GM12878 (cell line): ENCODE data around the gene SP6. TPM values are rescaled to one million over a fixed set of nuclear protein-coding genes. Genes with fewer than 3 reads are reported as not detected.

ENCODE experiments used
- ATAC-seq: fragments of 200-7000 bp; cut with Tn5 transposase; 3 replicates; pipeline ENCODE4 v1.9.1; 2020; ENCODE audit warnings: mild to moderate bottlenecking, moderate library complexity
- BruUV-seq: library from RNA; stranded (reverse); fragments of 400-500 nt; replicated peaks from 2 replicates; lab custom pipeline; 2021; lab: Mats Ljungman, UMichigan
- CTCF ChIA-PET: fragments of 300-600 bp; sonication (Branson Sonifier 250); formaldehyde crosslinking; extraction: SDS; loops from one replicate; lab custom pipeline; 2021; ENCODE audit warnings: inconsistent platforms; lab: Yijun Ruan, JAX
- POLR2A ChIA-PET: fragments of 350-600 bp; formaldehyde crosslinking; extraction: SDS; loops from one replicate; lab custom pipeline; 2021; ENCODE audit warnings: inconsistent platforms; lab: Charles Lee
- RAD21 ChIA-PET: fragments of 300-600 bp; sonication (Branson Sonifier 250); formaldehyde crosslinking; loops from one replicate; lab custom pipeline; 2023; ENCODE audit warnings: antibody characterized with exemption; ENCODE audit not compliant: unreplicated experiment; lab: Charles Lee
- SMC1A ChIA-PET: fragments of 300-600 bp; sonication (Branson Sonifier 250); formaldehyde crosslinking; loops from one replicate; lab custom pipeline; 2023; ENCODE audit not compliant: unreplicated experiment, uncharacterized antibody; lab: Charles Lee
- DNase-seq: peaks from one replicate; pipeline ENCODE4 v3.0.0-alpha.2; 2011; ENCODE audit warnings: low read depth, low spot score
- FAIRE-seq: peaks from 3 replicates; lab custom pipeline; 2011; peaks lifted over from hg19 to GRCh38; lab: Jason Lieb, UNC
- H2AFZ ChIP-seq: 2 replicates; pipeline ENCODE4 v1.6.0; 2011; ENCODE audit warnings: low read depth, low read length, control low read depth; ENCODE audit not compliant: control insufficient read depth
- H3K27ac ChIP-seq: 2 replicates; pipeline ENCODE4 v1.5.1; 2011; ENCODE audit warnings: control low read depth; ENCODE audit not compliant: control insufficient read depth, insufficient read depth
- H3K27me3 ChIP-seq, 2 experiments: replicated peaks in 1 of 2; 2 replicates each; pipeline versions ENCODE4 v1.6.0 to v1.6.1; 2011; ENCODE audit warnings: low read length in 1 of 2; ENCODE audit not compliant: control insufficient read depth in 2 of 2, insufficient read depth in 2 of 2
- H3K36me3 ChIP-seq, 2 experiments: 2 replicates each; pipeline ENCODE4 v1.5.1; 2011; ENCODE audit warnings: low read length in 1 of 2; ENCODE audit not compliant: control insufficient read depth in 2 of 2, insufficient read depth in 2 of 2
- H3K4me1 ChIP-seq: 2 replicates; pipeline ENCODE4 v1.6.1; 2011; ENCODE audit warnings: mild to moderate bottlenecking, low read length, moderate library complexity, mixed read lengths; ENCODE audit not compliant: control insufficient read depth, insufficient read depth
- H3K4me2 ChIP-seq: 2 replicates; pipeline ENCODE4 v1.6.0; 2011; ENCODE audit warnings: control low read depth; ENCODE audit not compliant: control insufficient read depth, insufficient read depth
- H3K4me3 ChIP-seq: fragments of 200-600 bp; sonication (generic); 2 replicates; pipeline ENCODE4 v1.5.1; 2016
- H3K79me2 ChIP-seq: 2 replicates; pipeline ENCODE4 v1.6.0; 2011; ENCODE audit warnings: low read length; ENCODE audit not compliant: control insufficient read depth, insufficient read depth
- H3K9ac ChIP-seq: 2 replicates; pipeline ENCODE4 v1.8.0; 2011; ENCODE audit warnings: low read length, control low read depth, mixed read lengths; ENCODE audit not compliant: control insufficient read depth, insufficient read depth
- H3K9me3 ChIP-seq: replicated peaks from 3 replicates; pipeline ENCODE4 v1.5.1; 2011; ENCODE audit warnings: mild to moderate bottlenecking, low read length; ENCODE audit not compliant: control insufficient read depth, insufficient read depth
- H4K20me1 ChIP-seq: 2 replicates; pipeline ENCODE4 v1.6.0; 2011; ENCODE audit not compliant: control insufficient read depth, insufficient read depth
- BCL11A ChIP-seq: IDR thresholded peaks from 2 replicates; pipeline ENCODE4 v1.6.1; 2011; ENCODE audit warnings: low read depth, low read length
- CHD2 ChIP-seq: IDR thresholded peaks from 2 replicates; pipeline ENCODE4 v1.6.1; 2011; ENCODE audit warnings: low read depth, low read length, improper control_type of control experiment, borderline replicate concordance
- EZH2 ChIP-seq: IDR thresholded peaks from 2 replicates; pipeline ENCODE4 v1.6.1; 2012; ENCODE audit warnings: low read depth, mild to moderate bottlenecking, control low read depth, inconsistent platforms, low read length, borderline replicate concordance; ENCODE audit not compliant: control insufficient read depth
- IRF4 ChIP-seq: IDR thresholded peaks from 2 replicates; pipeline ENCODE4 v1.6.1; 2011; ENCODE audit warnings: low read depth, low read length
- MTA2 ChIP-seq: fragments of 450-650 bp; IDR thresholded peaks from 2 replicates; pipeline ENCODE4 v1.6.1; 2016; ENCODE audit warnings: low read depth, mild to moderate bottlenecking, moderate library complexity
- MYB ChIP-seq: fragments of 150-350 bp; IDR thresholded peaks from 2 replicates; pipeline ENCODE4 v1.6.1; 2014; ENCODE audit warnings: mild to moderate bottlenecking, low read depth, low read length, borderline replicate concordance
- NBN ChIP-seq: fragments of 450-650 bp; IDR thresholded peaks from 2 replicates; pipeline ENCODE4 v1.6.1; 2016
- NFYA ChIP-seq: IDR thresholded peaks from 2 replicates; pipeline ENCODE4 v1.6.1; 2011; ENCODE audit warnings: low read depth, mild to moderate bottlenecking, low read length, improper control_type of control experiment, borderline replicate concordance
- SIN3A ChIP-seq: IDR thresholded peaks from 2 replicates; pipeline ENCODE4 v1.6.1; 2012; ENCODE audit warnings: low read depth, low read length, improper control_type of control experiment
- SMC3 ChIP-seq: IDR thresholded peaks from 2 replicates; pipeline ENCODE4 v1.6.1; 2011; ENCODE audit warnings: low read length, improper control_type of control experiment, borderline replicate concordance
- SUPT20H ChIP-seq: IDR thresholded peaks from 2 replicates; pipeline ENCODE4 v1.6.1; 2011; ENCODE audit warnings: low read depth, mild to moderate bottlenecking, low read length, moderate library complexity, borderline replicate concordance; ENCODE audit not compliant: control insufficient read depth
- SUZ12 ChIP-seq: fragments of 200-600 bp; sonication (generic); IDR thresholded peaks from one replicate; pipeline ENCODE4 v1.6.1; 2018; ENCODE audit warnings: antibody characterized with exemption, mild to moderate bottlenecking; ENCODE audit not compliant: unreplicated experiment
- TARDBP ChIP-seq: IDR thresholded peaks from 2 replicates; pipeline ENCODE4 v1.6.1; 2016; ENCODE audit warnings: borderline replicate concordance
- TCF7 ChIP-seq: IDR thresholded peaks from 2 replicates; pipeline ENCODE4 v1.6.1; 2014; ENCODE audit warnings: antibody characterized with exemption, borderline replicate concordance
- ZSCAN29 ChIP-seq: fragments of 450-650 bp; IDR thresholded peaks from 2 replicates; pipeline ENCODE4 v1.6.1; 2017; ENCODE audit warnings: mild to moderate bottlenecking, moderate library complexity
- ZZZ3 ChIP-seq: IDR thresholded peaks from 2 replicates; pipeline ENCODE4 v1.6.1; 2011; ENCODE audit warnings: low read depth; ENCODE audit not compliant: control insufficient read depth, insufficient read length
- WGBS: methylation state at CpG from one replicate; pipeline ENCODE4 v1.1.6; 2016; ENCODE audit warnings: low lambda C conversion rate; ENCODE audit not compliant: insufficient replicate concordance, insufficient coverage; ENCODE audit errors: missing lambda C conversion rate; 5-methylcytosine and 5-hydroxymethylcytosine counted together
- in situ Hi-C: fragments of 300-500 bp; cut with MboI; formaldehyde crosslinking; loops from 9 replicates; pipeline ENCODE4 v1.14.3; 2018; ENCODE audit warnings: mixed read lengths
- intact Hi-C: fragments of 100-400 bp; cut with micrococcal nuclease; formaldehyde crosslinking; loops from one replicate; pipeline ENCODE4 v1.14.2; 2022; ENCODE audit not compliant: unreplicated experiment
- polyA plus RNA-seq, 11 experiments: library from polyadenylated mRNA; depleted of rRNA in 4 of 11; unstranded in 6 of 11; stranded (reverse) in 5 of 11; fragments of >200 nt; fragmentation: Nextera tagmentation in 4 of 11; fragmentation: Illumina TruSeq in 1 of 11; extraction: Ambion mirVana in 4 of 11; extraction: Trizol in 1 of 11; gene quantifications; 1 replicate in 1 of 11; 2 replicates in 10 of 11; pipeline versions ENCODE4 v1.2.1 to v1.2.3, GENCODE V29; 2011 to 2016; ENCODE audit warnings: inconsistent platforms in 2 of 11, missing spikeins in 2 of 11, low read depth in 1 of 11
- total RNA-seq, 4 experiments: library from RNA; depleted of rRNA in 3 of 4; stranded (reverse); fragments of >200 nt in 3 of 4; fragmentation: Illumina TruSeq in 1 of 4; extraction: Trizol in 1 of 4; gene quantifications; 2 replicates each; pipeline versions ENCODE4 v1.2.1 to v1.2.3, GENCODE V29; 2013 to 2021
- TF ChIP-seq, protein P1 (sequence below): fragments of 450-650 bp; conservative IDR thresholded peaks from 2 replicates; pipeline ENCODE4 v1.6.1; 2017; ENCODE audit warnings: mild to moderate bottlenecking, moderate library complexity
- TF ChIP-seq, protein P2 (sequence below): fragments of 450-650 bp; IDR thresholded peaks from 2 replicates; pipeline ENCODE4 v1.6.1; 2017; ENCODE audit warnings: low read depth, mild to moderate bottlenecking, moderate library complexity

Gene SP6
- total and polyA plus RNA-seq, 10 of the 15 experiments (the other 5 are each of a cell fraction or from before 2014, with no cell fraction given) = 0.05 to 0.15 (median 0.06) TPM; not detected in 7

DNA sequence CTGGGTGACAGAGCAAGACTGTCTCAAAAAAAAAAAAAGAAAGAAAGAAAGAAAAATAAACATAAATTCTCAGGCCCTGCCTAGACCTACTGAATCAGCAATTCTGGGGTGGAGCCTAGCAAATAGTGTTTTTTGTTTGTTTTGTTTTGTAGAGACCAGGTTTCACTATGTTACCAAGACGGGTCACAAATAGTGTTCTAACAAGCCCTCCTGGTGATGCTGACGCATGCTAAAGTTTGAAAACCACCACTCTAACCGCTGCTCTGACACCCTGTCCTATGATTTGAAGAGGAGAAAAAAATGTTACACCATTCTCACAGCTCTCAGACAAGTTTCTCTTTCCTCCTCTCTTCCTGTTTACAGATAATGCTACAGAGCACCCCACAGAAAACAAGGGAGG, 21.1 kb downstream of the SP6 start:
- ChIA-PET POLR2A (interaction anchor here (0.6 kb wide), 1 partner anchor 82 kb away, joined by 4 read pairs; no protein-coding TSS in a partner anchor), CTCF (interaction anchor here (1.2 to 3.6 kb wide), 5 partner anchors 8 to 60 kb away, joined by 3 to 24 read pairs (median 7); partner anchors contain the start of genes OSBPL7 and SCRN2), SMC1A (interaction anchor here (0.8 kb wide), 1 partner anchor 11 kb away, joined by 3 read pairs; the partner anchor contains the start of gene SCRN2), RAD21 (no interaction called here)
- H3K9me3 ChIP-seq = no peaks in the 10 kb centered on the region
- H4K20me1 ChIP-seq = no peaks in the 10 kb centered on the region
- in situ Hi-C loops = no loop called here
- peak overlapping the region; percentile 32; the same call in 1 of the 2 replicates for H3K9ac ChIP-seq
- FAIRE-seq (no peak), DNase-seq (no peak), ATAC-seq (no peak)
- H3K27me3 ChIP-seq = no peaks in the 10 kb centered on the region
- BruUV-seq = no TSS peak
- peak overlapping the region; percentile 97 for H3K4me3 ChIP-seq
- WGBS = 36% methylated on average over 3 of the region's 3 CpGs
- TF ChIP-seq CHD2 (no peak), MTA2 (no peak), NFYA (no peak), BCL11A (no peak), ZZZ3 (no peak), ZSCAN29 (no peak), SUPT20H (no peak), MYB (no peak), NBN (no peak), SIN3A (no peak), EZH2 (no peak), SUZ12 (no peak), TARDBP (no peak), TCF7 (no peak), IRF4 (no peak), SMC3 (no peak)
- TF ChIP-seq, protein P1, sequence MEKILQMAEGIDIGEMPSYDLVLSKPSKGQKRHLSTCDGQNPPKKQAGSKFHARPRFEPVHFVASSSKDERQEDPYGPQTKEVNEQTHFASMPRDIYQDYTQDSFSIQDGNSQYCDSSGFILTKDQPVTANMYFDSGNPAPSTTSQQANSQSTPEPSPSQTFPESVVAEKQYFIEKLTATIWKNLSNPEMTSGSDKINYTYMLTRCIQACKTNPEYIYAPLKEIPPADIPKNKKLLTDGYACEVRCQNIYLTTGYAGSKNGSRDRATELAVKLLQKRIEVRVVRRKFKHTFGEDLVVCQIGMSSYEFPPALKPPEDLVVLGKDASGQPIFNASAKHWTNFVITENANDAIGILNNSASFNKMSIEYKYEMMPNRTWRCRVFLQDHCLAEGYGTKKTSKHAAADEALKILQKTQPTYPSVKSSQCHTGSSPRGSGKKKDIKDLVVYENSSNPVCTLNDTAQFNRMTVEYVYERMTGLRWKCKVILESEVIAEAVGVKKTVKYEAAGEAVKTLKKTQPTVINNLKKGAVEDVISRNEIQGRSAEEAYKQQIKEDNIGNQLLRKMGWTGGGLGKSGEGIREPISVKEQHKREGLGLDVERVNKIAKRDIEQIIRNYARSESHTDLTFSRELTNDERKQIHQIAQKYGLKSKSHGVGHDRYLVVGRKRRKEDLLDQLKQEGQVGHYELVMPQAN = no peak
- TF ChIP-seq, protein P2, sequence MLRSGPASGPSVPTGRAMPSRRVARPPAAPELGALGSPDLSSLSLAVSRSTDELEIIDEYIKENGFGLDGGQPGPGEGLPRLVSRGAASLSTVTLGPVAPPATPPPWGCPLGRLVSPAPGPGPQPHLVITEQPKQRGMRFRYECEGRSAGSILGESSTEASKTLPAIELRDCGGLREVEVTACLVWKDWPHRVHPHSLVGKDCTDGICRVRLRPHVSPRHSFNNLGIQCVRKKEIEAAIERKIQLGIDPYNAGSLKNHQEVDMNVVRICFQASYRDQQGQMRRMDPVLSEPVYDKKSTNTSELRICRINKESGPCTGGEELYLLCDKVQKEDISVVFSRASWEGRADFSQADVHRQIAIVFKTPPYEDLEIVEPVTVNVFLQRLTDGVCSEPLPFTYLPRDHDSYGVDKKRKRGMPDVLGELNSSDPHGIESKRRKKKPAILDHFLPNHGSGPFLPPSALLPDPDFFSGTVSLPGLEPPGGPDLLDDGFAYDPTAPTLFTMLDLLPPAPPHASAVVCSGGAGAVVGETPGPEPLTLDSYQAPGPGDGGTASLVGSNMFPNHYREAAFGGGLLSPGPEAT = no peak
- intact Hi-C loops = no loop called here
- H3K4me2 ChIP-seq = peak overlapping the region; percentile 82
- H3K36me3 ChIP-seq = peaks cover 6 to 13% of the 10 kb centered on the region in 2 experiments; a peak in 3 of 4 replicates
- H3K4me1 ChIP-seq = peaks cover 9% of the 10 kb centered on the region
- H2AFZ ChIP-seq = no peak overlapping the region
- H3K79me2 ChIP-seq = peaks cover 17% of the 10 kb centered on the region
- 0 out of 2 replicates have a peak overlapping the region, but pooled peaks have one; percentile 8 for H3K27ac ChIP-seq
